GM19023 (cell line): Measurements from ENCODE around the gene TMEM51.

ENCODE experiments used
- ATAC-seq: cut with Tn5 transposase; IDR thresholded peaks from one replicate; pipeline ENCODE4 v1.9.1; 2021; ENCODE audit warnings: mild to moderate bottlenecking, moderate library complexity; ENCODE audit not compliant: unreplicated experiment

Gene TMEM51

DNA sequence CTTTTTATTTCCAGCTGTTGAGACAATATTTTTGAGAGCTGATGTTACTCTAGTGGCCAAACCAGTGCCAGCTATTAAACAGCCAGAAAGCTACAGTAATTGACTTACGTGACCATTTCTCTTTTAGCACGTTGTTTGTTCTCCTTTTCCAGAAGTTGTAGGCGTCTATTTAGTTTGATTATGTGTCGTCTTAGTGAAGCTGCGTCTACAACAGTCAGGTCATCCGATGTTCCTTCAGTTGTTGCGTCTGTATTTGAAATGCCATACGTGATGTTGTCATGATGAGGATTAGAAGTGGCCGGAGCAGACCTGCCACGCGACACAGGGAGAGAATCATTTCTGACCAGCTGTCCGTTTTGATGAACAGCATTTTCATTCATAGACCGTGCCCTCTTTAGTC lies 38.2 kb downstream of the TMEM51 start:
- ATAC-seq, result no peak

DNA sequence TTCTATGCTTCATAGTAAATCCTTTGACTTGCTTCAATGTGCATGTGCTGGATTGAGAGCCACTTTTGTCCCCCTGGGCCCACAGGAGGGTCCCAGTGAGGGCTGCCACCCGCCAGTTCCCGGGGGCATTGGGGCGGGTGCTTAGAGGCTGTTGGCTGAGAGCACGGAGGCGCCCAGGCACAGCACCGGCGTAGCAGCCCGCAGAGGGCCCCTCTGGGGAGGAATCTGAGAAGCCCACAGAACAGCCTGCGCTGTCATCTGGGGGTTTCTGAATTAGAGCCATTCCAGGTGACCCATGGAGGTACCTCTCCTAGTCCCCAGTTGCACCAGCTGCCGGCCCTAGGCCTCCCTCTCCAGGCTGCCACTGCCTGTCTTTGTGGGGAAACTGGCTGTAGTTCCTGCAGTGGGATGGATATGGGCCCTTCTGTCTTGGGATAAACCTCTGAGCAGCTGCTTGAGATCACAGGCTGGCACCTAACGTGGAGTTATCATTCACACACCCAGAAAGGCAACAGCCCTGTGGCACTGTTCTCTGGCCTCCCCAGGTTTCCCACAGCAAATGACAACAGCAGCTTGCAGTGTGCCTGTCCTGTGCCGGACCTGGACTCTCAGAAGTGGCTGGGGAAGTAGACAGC lies 39.5 kb downstream of the TMEM51 start:
- ATAC-seq, result no peak

DNA sequence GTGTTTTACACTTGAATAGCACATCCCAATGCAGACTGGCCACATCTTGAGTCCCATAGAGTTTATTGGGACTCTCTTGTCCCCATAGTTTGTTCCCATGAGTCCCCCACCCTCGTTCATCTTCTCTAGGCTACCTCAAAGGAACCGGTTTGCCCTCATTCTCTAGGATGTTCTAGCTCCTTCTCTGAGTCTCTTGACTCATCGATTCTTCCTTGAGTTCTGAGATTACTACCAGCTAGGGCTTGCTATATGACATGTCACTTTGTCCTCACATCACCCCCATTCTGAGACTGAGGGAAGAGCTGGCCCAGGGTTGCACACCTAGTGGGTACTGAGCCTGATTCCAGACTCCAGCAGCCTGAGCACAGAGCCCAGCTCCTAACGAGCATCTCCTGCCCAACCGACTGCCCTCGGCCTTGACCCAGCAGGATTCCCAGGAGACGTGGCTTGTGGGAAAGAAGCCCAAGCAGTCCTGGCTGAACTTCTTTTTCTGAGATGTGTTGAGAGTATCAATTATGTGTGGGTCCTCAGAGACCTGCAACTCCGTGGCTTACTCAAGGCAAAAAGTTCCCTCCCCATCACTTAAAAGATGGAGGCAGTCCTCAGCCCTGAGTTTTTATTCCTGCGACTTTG lies 42.0 kb downstream of the TMEM51 start:
- no peak for ATAC-seq

DNA sequence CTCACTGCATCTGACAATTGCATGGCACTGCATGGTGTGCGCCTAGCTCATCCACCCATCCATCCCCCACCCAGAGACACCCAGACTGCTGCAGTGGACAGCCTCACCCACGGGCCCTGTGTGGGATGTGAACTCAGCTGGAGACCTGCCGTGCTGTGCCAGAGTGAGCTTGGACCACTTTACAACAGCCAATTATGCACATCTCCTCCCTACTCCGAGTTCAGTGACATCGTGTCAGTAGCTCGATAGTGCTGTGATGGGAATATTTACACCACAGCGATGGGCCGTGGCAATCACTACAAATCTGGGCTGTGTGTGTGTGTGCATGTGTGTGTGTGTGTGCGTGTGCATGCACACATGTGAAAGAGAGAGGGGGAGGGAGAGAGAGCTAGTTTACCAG lies 42.5 kb downstream of the TMEM51 start:
- no peak for ATAC-seq

DNA sequence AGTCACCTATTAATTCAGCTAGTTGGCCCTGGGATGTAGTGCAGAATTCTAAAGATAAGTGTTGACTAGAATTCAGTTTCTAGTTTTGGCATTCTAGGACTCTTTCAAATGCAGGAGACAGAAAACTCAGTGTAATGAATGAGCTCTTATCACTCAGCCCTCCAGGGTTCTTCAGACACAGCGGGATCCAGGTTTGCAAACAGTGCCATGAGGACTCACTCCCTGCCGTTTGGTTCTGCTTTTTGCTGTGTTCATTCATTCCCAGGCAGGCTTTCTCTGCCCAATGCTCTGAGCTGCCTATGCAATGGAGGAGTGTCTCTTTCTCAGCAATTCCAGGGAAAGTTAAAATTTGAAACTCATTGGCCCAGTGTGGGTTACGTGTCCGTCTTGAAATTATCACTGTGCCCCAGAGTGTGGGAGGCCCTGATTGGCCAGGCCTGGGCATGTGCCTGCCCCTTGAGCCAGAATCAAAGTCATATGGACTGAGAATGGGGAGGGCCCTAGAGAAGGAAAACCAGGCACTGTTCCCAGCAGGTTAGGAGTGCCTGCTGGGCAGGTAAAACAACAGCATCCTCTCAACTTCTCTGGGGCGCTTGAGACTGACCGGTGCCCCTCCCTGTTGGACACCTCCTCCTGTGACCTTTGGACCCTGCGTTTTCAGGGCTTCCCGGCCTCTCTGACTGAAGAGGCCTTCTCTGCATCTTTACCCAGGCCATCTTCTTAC lies 43.4 kb downstream of the TMEM51 start:
- ATAC-seq, result no peak

DNA sequence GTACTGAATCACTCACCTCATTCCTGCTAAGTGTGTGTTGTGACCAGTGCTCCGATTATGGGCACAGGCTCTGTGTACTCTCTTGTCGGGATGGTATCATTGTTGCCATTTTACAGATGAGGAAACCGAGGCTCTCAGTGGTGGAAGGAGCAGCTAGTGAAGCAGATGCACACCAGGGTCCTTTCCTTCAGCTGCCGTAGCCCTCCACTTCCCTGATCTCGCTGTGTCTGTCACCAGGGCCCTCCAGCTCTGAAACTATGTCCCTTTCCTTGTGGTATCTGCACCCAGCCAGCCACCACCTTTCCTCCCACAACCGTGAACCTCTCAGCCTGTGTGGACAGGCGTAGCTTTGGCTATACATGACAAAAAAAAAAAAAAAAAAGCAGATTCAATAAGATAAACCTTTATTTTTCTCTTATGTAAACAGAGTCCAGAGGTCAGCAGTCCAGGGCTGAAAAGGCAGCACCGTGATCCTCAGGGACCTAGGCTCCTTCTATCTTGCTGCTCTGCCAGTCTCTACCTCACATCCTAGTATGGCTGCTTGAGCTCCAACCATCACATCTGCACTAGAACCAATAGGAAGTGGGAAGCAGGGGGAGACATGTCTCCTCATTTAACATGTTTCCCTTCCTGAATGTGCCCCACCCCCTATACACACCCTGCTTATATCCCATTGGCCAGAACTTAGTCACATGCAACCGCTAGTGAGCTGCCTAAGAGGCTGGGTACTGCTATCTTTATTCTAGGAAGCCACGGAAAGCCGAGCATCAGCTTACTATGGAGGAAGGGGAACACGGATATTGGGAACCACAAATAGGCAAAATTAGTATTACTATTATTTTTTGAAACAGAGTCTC lies 44.3 kb downstream of the TMEM51 start:
- no peak for ATAC-seq

DNA sequence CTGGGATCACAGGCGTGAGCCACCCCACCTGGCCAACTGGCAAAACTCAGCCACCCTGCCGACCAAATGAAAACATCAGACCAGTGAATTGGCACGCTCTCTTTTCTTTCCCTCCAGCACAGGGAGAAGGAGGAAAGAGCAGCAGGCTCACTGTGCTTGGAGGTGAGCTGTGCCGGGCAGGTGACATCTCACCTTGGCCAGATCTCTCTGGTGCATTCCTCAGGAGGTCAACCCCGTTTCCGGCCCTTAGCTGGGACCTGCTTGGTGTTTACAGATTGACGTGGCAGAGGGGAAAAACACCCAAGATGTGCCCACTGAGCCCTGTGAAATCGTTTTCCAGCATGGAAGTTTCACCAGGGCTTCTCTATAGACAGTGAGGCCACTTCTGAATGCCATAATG lies 45.1 kb downstream of the TMEM51 start:
- no peak for ATAC-seq

DNA sequence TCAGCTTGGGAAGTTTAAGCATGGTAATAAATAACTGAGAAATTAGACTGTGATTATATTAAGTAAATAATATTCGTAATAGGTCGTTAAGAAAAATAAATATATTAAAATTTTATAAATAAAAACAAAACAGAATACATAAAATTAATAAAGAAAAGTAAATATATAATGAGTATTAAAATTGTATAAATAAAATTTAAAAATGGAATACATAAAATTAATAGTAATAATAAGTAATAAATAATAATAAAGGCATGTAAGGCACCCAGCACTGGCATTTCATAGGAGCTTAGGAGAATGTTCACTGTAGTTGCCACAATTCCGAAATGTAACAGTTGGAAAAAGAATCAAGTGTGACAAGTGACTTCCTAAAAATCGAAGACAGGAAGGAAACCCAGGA lies 47.7 kb downstream of the TMEM51 start:
- ATAC-seq, result no peak

DNA sequence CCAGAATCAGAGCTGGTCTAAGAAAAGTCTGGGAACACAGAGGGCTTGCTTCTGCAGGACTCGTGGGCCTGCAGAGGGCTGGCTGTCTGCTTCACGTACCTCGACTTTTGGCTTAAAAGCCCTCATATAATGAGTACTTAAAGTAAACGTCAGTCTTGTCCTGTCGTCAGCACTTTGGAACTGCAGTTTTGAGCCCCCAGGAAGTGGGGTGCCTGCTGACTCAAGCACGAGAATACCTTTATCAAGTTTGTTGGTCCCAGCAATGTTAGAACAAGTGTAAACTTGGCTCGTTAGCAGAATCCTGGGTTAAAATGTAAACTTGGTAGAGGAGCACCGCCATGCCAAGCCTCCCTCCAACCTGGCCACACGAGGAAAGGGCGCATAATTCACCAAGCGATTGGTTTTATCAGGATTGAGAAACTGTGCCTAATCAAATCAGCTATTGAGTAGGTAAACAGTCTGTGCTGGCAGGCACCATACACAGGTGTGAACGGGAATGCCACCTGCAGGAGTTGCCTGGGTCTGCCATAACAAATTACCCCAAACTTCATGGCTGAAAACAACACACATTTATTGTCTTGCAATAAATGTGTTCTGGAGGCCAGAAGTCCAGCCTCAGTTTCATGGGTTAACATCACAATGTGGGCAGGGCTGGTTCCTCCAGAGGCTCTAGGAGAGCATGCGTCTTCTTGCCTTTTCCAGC lies 48.5 kb downstream of the TMEM51 start:
- ATAC-seq, result no peak

DNA sequence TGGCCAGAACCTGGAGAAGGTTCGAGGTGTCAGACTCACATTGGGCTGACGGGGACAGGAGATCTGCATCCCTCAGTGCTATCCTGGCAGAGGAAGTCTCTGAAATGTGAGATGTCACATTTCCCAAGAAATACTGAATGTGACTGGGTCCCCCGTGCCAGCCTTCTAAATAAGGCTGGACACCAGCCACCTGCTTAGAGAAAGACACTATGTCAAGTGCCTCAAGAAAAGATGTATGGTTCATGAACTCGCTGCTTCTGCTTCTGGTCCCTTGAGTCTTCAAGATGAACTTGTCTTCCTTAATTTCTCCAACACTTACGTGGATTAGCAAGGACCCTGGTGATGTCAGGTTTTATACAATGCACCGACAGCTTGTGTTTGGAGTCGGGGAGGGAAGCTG lies 51.4 kb downstream of the TMEM51 start:
- no peak for ATAC-seq

DNA sequence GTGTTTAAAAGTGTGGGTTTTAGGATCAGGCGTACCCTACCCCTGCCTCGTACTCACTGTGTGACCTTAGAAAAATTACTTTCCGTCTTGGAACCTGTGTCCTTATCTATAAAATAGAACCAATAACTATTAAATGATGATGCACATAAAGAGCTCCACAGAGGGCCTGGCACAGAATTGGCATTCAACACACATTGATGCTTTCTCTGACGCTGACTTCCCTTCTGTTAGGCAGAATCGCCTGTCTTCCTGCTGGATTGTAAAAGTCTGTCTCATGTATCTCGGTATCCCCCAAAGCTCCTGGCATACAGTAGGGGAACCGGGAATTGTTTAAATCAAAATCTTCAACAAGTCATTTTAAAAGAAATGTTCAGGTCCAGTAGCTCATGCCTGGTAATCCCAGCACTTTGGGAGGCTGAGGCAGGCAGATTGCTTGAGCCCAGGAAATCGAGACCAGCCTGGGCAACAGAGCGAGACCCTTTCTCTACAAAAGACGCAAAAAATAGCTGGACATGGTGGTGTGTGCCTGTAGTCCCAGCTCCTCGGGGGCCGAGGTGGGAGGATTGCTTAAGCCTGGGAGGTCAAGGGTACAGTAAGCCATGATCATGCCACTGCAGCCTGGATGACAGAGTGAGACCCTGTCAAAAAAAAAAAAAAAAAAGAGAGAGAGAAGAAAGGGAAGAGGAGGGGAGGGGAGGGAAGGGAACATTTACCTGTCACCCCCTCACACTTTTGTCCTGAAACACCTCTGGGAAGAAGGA lies 52.2 kb downstream of the TMEM51 start:
- ATAC-seq, result no peak

DNA sequence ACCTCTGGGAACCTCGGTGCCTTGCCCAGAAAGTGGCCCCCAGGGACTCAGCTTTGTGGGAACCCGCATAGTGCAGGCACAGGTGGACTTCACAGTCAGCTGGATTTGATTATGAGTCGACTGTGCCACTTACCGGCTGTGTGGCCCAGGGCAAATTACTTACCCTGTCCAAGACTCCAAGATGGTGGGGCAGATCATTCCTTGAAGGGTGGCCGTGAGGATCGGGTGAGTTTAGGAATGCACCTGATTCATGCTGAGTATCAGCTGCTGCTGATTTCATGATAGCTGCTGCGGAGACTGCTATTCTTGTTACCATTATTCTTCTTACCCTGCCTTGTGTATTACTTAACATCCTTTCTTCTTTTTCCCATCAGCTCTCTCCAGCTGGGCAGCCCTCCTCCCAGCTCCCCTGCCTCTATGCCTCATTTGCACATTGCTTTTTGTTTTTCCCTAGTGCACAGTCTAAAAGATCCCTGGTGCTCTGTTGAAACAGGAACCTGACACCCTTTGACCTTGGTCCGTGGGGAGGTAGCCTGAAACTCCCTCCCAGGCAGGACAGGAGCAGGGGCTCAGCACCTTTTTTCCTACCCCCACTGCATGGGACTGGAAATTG lies 53.0 kb downstream of the TMEM51 start:
- ATAC-seq, result no peak

DNA sequence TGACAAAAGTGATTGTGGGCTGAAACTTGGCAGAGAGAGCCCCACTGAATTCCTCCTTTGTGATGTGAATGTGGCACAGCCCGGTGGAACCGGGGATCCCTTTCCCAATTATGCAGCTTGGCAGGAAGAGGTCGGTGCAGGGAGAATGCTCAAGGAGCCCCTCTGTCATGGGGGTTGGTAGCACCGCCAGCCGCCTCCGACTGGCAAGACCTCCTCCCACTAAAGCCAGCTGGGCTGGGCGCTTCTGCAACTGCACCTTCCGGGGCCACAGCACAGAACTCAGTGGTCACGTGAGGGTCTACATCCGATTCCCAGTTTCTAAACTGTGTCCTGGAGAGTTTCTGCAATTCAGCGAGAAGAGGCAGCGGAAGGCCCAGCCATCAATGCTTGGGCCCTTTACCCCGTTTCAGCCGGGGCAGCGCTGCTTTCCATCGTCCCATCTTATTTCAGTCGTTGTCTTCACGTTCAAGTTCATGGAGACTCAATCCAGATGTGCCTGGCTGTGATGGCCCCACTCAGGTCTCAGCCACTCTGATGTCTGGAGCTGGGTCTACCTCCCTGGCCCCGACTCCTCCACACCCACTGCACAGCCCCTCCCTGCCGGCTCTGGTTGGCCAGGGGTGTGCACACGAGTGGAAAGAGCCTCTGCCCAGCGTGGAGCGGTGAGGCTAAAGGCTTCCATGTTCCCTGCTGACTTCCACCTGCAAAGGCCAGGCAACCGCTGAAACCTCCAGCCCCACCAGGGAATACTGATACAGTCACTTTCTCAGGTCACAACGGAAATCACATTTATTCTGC lies 53.7 kb downstream of the TMEM51 start:
- no peak for ATAC-seq

DNA sequence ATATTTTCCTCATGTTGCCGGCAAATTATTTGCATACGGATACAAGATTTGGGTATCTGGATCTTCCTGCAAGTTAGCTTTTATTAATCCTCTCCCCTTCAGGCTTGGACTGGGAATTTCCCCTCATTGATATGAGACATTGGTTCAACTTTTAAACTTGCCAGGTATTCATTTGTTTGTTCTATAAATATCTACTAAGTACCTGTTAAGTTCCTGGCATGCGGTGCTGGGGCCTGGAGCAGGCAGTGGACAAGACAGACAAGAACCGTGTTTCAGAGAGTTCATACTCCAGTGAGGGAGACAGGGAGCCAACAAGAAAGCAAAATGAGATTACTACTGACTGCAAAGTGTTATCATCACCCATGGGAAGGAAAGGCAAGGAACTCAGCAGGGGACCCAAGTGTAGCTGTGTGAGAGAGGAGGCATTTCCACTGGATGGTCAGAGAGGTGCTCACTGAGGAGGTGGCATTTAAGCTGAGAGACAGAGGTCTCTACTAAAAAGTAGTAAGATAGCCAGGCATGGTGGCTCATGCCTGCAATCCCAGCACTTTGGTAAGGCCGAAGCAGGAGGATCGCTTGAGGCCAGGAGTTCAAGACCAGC lies 54.4 kb downstream of the TMEM51 start:
- ATAC-seq, result no peak

DNA sequence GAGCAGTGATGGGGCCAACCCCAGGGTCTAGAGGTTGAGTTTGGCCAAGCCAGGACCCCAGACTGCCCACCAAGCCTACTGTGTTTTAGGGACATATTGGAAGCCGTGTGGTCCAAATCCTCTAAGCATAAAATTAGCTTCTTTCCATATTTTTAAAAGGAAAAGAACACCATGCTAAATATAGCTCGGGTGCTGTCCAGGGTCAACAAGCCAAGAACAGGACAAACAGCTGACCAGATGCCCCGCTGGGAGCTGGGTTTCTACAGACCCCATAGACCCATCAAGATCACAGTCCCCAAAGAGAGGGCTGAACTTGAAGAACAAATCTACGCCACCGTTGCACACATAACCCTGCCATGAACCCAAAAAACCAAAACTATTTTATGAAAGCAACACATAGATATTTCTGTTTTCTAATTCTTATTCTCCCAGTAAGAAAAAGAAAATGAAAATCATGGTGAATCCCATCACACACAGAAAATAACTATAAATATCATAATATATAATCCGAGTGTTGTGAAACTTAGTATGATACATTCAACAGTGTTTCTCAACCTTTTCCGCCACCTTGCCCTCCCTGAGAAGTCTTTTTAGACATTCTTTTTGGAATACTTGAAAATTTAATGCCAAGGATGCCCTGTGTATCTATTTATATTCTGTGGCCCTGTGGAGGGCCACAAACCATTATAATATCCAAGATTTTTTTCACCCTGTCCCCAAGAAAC lies 57.3 kb downstream of the TMEM51 start:
- ATAC-seq, result no peak

DNA sequence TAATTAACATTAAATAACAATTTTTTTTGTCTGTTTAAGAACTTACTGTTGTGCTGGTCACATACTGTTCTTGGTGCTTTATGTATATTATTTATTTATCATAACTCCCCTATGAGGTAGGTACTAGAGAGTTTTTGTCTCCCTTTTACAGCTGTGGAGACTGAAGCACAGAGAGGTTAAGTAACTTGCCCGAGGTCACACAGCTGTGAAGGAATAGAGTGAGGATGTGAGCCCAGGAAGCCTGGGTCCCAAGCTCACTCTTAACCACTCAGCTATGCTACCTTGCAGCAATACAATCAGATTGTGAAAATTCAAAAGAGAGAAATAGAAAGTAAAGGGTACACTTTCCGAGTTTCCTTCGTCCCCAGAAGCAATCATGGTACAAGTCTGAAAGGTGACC lies 57.9 kb downstream of the TMEM51 start:
- no peak for ATAC-seq

DNA sequence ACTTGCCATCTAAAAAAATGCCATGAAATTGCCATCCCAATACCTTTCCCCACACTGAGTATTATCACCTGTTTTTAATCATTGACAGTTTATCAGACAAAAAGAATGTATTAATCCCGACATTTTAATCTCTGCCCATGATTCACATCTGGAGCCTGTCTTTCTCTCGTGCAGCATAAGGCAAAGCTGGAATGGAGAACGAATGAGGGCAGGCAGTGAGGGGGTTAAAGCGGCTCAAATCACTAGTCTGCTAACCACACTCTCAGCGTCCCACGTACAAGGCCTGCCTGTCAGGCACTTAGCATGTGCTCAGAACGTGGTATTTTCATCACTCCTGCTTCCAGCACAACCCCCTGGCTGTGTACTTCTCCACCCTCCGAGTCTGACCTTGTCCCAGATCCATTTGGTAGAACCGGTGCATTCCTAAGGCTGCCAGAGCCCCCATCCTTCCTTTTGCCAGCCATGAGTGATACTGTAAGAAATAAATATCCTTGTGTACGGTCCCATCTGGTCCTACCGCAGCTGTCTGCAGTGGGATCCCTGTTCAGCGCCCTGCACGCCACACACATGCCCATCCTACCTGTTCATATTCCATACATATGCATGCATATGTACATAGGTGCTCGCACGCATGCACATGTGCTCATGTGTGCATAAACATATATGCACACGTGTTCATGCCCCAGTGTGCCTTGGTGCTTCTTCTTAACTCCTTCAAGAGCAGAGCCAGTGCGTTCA lies 58.8 kb downstream of the TMEM51 start:
- no peak for ATAC-seq
